GM21526 (cell line): ENCODE measurements around the gene SORCS2.

ENCODE experiments used
- ATAC-seq: cut with Tn5 transposase; IDR thresholded peaks from one replicate; pipeline ENCODE4 v1.9.1; 2021; ENCODE audit warnings: moderate library complexity; ENCODE audit not compliant: unreplicated experiment, low FRiP score

Gene SORCS2

DNA sequence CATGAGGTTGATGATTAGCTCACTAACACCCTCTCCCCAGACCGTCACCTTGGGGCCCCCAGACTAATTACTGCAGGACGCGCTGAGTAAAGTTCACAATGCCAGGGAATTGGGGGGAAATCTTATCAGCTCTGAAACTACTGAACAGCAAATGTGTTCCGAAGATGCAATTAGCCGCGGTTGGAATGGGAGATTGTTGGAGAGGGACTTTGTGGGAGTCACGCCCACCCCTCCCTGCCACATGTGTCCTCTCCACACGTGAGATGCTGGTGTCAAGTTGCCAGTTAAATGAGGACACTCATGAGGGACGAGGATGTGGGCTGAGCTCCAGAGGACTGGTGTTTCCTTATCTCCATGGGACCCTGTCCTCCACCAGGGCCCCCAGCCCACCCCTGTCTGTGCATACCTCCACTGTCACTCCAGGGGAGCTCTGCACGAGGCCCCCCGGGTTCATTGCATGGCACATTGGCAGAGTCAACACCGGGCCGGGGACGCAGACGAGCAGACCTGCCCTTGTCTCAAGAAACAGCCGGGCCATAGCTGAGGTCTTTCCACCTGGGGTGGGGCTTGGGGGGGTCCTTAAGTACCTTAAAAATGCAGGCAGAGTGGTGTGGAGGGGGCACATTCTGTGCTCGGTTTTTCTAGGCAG is 417.8 kb downstream of the SORCS2 start:
- no peak for ATAC-seq

DNA sequence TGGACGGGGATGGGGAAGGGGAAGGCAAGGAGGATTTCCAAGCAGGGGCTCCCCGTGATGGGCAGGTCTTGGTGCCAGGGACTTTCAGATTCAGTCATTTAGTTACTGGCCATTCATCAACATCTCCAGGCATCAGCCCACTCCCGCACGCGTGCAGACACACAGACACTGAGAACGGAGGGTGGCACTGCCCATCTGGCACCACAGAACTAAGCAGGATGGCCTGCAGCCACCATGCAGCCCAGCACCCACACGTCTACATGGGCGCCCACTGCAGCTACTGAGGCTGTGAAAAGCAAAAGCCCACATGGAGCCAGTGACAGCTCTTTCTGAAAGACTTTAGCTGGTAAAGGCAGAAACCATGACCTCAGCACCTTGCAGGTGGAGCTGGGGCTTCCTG is 418.5 kb downstream of the SORCS2 start:
- no peak for ATAC-seq

DNA sequence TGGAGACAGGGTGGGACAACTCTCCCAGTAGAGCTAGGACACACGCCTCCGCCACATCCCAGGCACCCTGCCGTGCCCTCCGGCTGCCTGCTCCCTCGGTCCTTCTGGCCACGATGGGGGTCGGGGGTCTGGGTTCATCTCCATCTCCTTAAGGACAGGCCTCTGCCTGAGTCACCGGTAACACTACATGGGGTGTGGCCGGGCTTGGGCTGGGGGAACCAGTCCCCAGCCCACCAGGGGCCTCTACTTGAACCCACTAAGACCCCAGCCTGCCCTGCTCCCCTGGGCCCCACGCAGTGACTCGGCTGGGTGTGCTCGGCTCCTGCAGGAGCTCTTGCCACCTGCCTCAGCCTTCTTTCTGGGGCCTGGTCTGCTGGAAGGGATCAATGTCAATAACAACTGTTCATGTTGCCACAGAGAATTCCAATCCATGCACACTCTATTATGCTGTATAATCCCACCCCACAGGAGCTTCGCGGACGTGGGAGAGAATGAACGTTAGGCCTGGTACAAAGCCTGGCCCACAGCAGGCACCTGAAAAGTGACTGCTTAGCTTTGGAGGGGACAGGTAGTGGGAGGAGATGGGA is 420.1 kb downstream of the SORCS2 start:
- no peak for ATAC-seq

DNA sequence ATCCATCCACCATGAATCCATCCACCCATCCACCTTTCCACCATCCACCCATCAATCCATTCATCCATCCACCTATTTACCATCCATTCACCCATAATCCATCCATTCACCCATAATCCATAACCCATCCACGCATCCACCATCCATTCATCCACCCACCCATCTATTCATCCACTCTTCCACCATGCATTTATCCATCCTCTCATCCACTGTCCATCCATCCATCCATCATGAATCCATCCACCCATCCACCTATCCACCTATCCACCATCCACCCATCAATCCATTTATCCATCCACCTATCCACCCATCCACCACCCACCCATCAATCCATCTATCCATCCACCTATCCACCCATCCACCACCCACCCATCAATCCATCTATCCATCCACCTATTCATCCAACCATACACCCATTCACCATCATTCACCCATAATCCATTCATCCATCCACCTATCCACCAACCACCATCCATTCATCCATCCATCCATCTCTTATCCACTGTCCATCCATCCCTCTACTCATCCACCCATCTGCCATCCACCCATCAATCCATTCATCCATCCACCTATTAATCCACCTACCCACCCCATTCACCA is 422.1 kb downstream of the SORCS2 start:
- no peak for ATAC-seq

DNA sequence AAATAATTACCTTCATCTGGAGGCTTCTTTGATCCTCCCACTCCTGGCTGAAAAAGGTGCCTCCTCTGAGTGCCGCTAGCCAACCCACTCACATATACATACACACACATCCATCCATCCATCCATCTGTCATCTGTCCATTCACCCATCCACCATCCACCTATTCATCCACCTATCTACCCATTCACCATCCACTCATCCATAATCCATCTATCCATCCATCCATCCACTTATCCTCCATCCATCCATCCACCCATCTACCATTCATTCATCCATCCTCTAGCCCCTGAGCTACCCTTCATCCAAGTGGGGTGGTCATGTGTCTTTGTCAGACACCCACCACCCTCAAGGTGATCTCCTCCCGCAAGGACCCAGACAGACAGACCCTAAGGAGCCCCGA is 423.9 kb downstream of the SORCS2 start:
- ATAC-seq = no peak

DNA sequence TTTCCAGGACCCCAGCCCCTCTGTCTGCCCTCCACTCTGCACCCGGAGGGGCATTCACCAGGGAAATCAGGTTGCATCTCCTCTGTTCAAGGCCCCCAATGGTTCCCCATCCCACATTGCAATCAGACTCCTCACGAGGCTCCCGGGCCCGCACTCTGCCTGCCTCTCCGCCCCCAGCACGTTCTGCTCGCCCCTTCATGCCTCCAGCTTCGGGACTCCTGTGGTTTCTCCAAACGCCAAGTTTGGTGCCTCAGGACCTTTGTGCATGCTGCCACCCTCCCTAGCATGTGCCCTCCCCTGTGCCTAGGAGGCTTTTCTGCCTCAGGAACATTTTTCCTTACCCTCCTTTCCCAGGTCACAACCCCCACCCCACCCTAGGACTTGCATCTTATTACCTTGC is 426.0 kb downstream of the SORCS2 start:
- no peak for ATAC-seq

DNA sequence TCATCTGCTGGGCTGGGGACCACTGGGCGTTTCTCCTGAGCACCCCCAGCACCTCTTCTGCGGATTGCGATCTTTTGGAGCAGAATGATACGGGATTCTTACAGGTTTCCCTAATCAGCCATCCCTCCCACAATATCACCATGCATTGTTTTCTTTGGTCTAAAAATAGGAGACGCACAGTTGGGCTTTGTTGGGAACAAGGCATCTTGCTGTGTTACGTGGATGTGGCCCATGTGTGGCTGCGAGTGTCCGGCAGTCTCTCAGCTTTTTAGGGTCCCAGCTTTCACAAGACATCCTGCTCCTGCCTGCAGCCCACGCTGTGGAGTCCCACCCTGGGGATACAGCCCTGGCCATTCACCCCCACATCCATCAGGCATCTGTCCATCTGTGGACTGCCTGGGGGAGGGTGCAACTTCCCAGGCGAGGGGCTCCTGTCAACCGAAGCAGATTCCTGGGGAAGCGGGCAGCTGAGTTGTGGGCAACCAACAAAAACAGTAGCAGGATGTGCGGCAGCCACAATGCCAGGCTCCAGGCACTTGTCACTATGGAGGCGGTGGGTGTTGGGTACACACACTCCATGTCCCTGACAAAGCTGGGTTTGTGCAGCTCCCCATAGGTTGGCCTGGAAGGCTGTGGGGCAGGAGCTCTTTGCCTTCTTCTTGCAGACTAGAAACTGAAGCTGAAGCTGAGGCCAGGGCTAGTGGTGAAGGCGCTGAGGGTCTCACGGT is 427.9 kb downstream of the SORCS2 start:
- no peak for ATAC-seq

DNA sequence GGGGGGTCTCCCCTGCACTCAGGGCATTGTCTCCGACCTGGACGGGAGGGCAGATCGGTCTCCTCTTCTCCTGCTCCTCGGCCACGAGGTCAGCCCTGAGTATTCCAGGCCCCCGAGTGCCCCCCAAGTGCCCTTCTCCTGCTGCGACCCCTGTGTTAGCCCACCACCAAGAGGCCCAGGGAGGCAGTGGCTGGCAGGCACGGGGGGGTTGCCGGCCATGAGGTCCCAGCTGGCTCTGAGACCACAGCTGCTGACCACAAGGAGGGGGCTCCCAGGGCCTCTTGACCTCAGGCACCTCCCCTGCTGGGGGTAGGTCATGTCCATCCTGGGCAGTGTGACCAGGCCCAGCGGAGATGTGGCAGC is 428.5 kb downstream of the SORCS2 start:
- no peak for ATAC-seq

DNA sequence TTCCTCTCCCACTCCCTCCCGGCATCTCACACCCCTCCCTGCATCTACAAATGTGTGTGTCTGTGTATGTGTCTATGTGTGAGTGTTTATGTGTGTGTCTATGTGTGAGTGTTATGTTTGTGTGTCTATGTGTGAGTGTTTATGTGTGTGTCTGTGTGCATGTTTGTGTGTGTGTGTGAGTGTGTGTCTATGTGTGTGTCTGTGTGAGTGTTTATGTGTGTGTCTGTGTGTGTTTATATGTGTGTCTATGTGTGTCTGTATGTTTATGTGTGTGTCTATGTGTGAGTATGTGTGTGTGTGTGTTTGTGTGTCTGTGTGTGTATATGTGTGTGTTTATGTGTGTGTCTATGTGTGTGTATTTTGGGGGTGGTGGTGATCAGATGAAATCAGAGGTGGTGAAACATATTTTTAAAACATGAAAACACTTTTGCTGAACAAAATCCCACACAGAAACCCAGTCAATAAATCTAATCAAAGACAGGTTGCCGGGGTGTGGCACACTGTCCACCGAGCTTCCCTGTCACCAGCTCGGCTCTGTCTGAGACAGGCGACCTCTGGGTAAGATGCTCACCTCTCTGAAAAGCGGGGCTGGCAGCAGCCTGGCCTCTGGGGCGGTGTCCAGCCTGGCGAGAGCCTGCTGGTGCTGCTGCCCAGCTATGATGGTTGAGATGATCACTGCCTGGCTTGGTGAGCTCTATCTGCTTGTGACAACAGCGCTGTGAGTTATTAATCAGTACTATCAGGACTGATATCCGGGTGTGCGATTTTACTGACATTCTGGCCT is 429.1 kb downstream of the SORCS2 start:
- ATAC-seq = no peak

DNA sequence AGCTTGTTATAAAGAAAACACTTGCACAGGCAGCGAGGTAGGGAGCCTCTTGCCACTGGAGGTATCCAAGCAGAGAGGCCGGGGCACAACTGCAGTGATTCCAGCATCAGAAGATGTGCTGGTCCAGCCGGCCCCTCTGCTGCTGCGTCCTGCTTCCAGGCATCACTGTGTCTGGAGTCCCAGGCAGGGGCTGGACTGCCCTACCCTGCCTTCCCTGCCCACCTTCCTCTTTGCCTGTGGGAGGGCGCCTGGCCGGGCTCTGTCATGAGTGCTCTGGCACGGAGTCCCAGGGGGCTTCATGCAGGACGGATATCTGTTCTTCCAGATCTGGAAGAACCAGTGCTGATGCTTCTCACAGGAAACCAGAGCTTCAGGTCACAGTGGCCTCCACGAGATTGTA is 430.0 kb downstream of the SORCS2 start:
- no peak for ATAC-seq

DNA sequence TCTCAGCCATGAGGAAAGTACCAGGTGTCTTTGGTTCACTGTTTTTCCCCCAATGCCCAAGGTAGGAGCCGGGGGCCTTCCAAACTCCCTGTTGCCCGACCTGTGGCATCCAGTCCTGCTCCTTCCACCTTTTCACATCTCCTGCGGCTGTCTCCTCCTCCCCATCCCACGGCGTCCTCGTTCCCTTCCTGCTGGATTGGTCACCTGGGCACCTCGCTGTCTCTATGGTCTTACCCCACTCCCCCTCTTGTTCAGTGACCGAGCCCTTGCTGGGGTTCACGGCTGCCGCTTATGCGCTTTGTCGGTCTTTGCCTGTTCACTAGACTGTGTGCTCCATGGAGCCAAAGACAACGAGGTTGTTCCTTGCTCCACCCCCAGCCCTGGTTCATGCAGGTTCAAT is 431.1 kb downstream of the SORCS2 start:
- ATAC-seq = no peak

DNA sequence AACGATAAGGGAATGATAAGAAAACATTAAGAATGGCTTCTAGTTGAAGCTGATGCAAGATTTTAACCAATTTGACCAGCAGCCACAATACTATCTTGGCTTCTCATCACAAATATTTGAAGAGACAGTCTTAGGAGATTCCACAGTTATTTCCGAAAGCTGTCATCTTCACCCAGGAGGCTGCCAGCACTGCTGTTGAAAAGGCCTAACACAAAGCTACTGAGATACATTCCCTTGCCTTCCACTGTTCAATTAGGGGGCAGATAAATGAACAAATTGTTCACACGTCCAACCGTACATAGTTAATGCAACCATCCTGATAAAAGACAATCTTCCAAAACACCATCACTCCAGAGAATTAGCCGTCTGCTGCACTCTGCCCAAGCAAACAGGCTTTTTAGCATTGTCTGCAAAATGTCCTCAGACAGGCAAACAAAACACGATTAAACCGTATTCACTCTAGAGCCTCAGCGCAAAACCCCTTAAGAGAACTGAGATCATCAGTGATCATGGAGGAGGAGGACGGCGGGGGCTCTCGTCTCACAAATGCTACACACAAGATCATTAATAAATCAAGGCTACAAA is 432.1 kb downstream of the SORCS2 start:
- ATAC-seq = no peak

DNA sequence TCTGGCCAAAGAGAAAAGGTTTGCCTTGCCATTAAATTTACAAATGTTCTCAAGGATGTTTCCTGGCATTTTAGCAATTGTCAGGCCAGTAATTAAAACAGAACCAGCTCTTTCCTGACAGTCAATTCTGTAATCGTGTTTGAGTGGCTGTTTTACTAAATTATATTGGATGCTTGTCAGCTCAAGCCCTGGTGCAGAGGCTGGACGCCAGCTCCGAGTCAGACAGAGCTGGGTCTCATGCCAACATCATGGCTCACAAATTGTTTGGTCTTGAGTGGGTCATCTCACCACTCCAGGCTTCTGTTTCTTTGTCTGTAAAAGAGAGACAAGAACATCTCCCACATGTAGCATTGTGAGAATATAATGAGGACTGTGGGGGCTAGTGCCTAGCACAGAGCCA is 432.7 kb downstream of the SORCS2 start:
- ATAC-seq = no peak

DNA sequence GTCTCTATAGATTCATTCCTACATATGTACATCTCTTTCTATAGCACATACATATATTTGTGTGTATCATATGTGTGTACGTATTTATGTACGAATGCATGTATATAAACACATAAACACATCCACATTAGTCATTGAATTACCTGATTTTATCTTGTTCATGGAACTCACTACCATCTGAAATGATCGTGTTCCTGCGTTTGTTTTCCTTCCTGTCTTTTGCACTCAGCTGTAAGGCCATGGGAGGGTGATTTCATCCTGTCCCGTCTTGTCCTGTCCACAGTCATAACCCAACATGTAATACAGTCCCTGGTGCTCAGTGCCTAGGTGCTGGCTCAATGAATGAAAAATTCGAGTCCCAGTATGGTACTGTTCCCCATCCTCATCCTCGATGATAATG is 434.2 kb downstream of the SORCS2 start:
- ATAC-seq = no peak

DNA sequence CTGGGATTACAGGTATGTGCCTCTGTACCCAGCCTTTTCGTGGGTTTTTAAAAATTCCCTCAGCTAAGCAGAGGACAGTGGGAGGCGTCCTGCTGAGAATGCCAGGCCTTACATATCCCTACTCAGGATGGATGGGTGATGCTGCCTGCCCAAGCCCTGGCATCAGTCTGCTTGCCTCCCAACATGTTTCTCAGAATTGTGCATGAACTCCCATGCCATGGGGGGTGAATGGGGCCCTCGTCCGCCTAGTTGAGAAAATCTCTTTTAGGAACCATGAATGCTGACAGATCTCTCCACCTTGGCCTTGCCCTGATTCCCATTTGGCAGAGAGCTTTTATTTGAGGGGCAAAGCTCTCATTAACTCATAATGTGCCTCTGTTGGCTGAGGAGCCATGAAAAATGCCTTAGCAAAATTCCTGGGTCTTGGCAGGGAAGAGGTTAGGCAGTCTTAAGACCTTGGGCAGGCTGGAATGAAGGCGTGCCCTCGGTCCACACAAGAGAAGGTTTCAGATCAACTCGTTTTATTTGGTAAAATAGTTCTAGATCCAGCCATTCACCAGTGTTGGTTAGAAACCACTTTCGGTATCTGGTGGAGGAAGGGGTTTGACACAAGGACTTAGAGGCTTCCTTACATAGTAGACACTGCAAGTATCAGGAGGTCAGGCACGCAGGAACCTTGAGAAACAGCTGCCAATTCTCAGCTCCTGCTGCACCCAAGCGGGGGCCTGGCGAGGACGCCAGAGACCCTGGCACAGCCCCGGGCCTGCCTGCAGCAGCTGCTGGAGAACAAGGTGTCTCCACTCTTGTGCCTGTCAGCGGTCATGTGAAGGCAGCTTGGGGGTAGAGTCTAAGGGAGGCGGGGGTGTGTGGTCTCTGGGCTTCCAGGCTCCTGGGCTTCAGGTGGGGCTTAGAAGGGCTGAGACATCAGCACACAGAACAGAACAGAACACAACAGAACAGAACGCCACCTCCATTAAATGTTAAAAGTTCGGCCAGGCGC is 435.2 kb downstream of the SORCS2 start:
- ATAC-seq = no peak

DNA sequence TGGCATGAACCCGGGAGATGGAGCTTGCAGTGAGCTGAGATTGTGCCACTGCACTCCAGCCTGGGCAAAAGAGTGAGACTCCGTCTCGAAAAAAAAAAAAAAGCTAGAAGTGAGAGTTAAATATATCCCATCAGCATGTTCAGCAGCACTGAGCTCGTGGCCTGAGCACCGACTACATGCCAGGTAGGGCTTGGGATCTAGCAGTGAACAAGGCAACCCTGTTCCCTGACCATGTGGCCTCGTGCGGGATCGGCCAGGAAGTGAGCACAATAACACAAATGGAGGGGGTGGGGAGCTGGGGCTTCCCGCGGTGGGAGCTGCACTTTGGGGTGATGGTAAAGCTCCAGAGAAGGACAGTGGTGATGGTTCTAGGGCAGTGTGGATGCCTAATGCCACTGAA is 436.1 kb downstream of the SORCS2 start:
- no peak for ATAC-seq

DNA sequence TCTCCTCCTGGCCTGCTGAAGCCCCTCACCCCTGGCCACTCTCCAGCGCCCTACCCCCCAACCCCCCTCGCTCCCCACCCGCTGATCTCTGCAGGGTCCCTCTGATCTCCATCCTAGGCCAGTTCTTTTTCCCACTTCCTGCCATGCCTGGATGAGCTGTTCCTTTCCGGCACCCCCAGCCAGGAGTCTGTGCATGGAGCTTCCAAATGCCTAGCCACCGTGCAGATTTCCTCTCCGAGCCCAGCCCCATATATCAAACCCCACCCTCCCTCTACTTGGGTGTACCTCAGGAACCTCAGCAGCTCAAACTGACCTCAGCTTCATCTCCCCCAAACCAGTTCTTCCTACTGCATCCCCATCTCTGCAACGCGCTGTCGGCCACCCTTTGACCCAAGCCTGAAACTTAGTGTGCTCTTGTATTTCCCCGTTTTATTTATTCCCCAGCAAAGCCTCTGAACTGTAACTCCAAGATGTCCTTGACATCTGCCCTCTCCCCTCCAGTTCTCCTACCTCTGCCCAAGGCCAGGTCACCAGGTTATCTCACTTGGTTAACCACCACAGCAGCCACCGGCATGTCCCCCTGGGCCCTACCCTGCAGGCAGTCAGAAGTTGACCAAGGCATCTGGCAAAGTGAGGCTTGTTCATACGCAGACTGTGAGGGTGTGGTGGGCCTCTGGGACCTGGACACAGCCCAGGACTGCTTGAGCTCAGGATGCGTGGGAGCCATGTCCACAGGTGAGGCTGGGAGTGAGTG is 437.3 kb downstream of the SORCS2 start:
- ATAC-seq = no peak

DNA sequence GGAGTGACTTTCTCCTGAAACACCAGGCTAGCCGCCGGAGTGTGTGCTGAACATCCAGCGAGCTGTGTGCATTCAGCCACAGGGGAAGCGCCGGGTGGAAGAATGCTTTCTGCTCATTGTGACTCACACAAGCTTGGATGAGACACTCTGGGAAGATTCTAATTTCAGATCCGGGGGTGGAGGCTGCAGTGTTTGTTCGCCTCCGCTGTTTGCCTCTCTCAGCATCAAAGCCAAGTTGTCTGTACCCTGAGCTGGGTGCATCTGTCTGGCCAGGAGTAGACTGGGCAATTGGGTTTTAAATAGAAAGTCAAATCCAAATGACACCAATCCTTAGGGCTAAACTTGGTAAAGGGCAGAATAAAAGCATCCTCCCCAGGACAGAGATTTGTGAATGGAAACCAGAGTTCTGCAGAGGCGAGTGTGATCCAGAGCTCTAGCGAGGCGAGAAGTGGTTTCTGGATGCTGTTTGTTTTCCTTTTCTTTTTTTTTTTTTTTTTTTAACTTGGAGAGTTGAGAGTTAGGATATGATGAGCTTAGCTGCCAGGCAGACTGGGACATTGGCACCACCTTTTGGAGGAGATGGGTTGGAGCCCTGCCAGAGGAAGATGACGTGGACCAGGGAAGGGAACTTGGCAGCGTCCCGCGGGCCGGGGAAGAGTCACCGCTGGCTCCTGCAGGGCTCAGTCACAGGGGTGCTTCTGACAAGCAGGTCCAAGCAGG is 438.4 kb downstream of the SORCS2 start:
- no peak for ATAC-seq
